Measurements from ENCODE around the gene NFATC1.
"Not testable (repeated sequence)": the region's sequence is repeated elsewhere in the genome, so short reads cannot be mapped to it uniquely, and the experiment has no call there.

The NFATC1 gene

GRCh38 chr18:79479116-79479760, 83.5 kb downstream of the NFATC1 start:
- no peak for FAIRE-seq

- FAIRE-seq, result no peak
These were observed 84.0 kb downstream of the NFATC1 start for GRCh38 chr18:79479761-79480161.

DNA sequence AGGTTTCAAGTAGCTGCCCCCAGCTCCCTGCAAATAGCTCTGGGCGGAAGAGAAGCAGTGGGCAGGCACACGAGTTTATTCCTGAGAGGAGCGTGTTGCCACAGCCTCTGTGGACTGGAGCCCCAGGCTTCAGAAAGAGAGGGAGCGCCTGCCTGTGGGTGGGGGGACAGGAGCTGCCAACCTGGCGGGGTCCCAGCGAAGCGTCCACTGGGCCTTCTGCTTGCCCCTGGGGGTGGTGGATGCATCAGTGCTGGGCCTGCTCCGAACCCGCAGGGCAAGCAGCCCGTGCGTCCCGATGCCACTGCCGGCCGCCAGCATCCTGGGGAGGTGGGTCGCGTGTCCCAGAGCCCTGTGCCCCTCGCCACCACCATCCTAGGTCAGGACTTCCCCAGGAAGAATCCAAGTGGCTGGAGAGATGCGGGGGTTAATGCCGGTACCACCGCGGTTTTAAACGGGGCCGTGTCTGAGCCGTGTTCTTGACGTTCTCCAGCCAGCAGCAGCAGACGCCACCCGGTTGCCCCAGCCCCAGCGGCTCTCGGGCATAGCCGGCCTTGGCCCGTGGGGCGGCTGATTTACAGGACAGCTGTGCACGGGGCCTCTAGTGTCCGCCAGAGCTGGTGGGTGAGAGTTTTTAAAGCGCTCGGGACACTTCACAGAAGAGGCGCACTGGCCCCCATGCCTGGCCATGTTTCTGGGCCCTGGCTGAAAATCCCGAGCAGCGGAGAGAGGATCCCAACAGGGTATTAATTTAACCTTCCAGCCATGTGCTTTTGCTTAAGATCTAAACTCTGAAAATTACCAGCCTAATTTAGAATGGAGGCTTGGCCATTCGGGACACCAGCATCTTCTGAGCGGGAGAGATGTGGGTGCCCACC, 84.7 kb downstream of the NFATC1 start:
- no peak for FAIRE-seq

GRCh38 chr18:79481046-79481790, 85.5 kb downstream of the NFATC1 start:
- no peak for FAIRE-seq

DNA sequence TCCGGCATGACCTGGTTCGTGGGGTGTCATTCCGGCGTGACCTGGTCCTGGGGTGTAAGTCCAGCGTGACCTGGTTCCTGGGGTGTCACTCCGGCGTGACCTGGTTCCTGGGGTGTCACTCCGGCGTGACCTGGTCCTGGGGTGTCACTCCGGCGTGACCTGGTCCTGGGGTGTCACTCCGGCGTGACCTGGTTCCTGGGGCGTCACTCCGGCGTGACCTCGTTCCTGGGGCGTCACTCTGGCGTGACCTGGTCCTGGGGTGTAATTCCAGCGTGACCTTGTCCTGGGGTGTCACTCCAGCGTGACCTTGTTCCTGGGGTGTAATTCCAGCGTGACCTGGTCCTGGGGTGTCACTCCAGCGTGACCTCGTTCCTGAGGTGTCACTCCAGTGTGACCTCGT, 87.7 kb downstream of the NFATC1 start:
- not testable (repeated sequence) for FAIRE-seq

DNA sequence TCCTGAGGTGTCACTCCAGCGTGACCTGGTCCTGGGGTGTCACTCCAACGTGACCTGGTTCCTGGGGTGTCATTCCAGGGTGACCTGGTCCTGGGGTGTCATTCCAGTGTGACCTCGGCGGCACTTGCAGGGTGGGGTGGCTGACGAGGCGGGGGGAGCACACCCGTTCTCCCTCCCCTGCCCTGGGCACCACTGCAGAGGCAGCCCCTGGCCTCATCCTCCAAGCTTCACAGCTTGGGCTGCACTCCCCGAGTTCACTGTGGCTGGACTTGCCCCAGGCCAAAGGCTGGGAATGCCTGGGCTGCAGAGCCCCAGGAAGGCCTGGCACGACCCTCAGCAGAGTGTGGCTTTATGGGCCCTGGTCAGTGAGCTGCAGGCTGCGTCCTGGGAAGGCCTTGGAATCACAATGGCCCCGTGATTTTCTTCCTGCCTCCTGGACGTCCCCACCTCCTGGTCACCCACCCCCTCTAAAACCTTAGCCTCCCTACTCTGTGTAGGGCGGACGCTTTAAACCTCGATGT, 88.3 kb downstream of the NFATC1 start:
- FAIRE-seq, result no peak

DNA sequence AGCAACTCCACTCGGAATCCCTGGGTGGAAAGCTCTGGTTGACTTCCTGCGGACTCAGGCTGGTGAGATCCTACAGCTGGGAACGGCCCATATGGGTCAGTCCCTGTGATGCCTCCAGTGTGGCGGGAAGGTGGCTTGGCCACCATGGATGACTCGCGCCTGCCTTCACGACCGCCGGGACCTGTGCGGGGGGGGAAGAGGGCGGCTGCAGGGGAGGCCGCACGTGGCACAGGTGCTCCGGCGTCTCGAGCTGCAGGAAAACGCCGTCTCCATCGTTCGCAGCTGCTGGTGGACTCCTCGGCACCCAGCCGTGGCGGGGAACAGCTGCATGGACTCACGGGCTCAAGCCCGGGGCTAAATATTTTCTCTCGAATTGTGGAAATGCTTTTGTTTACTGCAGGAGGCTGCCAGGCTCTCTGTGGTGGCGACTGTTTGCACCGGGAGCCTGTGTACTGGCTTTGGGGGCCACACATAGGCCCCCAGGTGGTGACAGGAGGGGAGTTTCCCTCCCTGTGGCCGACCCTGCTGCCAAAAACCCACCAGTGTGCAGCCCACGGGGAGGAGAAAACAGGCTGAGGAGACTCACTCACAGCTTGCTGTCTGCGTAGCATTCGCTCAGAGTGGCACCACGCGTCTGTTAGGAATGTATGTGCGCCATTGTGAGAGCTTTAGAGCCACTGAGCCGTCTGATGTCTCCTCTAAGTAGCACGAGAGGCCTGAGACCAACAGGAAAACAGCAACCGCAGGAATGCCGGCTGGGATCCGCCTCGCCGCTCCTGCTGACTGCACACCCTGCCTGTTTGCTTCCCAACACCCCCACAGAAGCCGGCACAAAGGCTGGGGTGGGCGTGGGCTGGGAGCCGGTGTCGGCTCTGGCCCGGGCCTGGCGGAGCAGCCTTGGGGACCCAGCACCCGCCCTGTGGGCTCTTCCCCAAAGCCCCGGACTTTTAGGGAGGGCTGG, 89.2 kb downstream of the NFATC1 start:
- no peak for FAIRE-seq

- FAIRE-seq, result no peak
These were observed 90.1 kb downstream of the NFATC1 start for GRCh38 chr18:79485788-79486355.

DNA sequence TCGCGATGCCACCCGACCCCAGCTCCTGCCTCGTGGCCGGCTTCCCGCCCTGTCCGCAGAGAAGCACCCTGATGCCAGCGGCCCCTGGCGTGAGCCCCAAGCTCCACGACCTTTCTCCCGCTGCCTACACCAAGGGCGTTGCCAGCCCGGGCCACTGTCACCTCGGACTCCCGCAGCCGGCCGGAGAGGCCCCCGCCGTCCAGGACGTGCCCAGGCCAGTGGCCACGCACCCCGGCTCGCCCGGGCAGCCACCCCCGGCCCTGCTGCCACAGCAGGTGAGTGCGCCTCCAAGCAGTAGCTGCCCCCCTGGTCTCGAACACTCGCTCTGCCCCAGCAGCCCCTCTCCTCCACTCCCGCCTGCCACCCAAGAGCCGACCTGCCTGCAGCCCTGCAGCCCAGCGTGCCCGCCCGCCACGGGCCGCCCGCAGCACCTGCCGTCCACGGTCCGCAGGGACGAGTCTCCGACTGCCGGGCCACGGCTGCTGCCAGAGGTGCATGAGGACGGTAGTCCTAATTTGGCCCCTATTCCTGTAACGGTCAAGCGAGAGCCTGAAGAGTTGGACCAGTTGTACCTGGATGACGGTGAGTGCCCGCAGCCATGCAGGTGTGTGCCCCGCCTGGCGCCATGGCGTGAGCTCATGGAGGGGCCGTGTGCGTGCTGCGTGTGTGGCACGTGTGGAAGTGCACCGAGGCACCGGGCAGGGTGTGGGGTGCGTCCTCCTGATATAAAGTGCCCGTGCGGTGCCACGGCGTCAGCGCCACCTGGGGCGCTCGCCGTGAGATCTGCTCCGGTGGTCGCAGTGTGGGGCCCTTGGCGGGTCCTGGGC, 90.8 kb downstream of the NFATC1 start:
- no peak for FAIRE-seq

DNA sequence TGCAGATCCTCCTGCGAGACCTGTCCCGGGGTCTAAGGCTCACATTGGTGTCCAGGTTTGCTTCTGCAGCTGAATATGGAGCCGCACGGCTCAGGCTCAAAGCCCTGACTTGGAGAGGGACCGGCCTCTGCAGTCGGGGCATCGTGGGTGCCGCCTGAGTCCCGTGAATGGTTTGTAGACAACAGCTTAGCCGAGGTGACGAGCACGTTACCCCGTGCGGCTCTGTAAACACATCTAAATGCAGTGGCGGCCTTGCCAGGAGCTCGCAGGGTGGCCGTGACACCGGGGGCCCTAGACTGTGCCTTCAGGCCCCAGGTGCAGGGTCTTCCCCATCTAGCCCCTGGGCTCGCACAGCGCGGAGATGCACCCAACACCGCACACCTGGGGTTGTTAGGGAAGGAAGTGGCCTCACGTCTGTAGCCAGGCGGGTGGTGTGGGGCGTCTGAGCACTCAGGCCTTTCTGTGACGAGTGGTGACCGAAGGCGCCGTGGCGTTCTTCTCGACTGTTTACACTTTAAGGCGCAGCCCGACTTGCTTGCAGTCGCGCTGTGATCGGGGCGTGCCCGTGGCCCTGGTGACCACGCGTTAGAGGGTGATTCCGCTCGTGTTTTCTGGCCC, 91.6 kb downstream of the NFATC1 start:
- FAIRE-seq, result no peak

GRCh38 chr18:79487801-79488201, 92.1 kb downstream of the NFATC1 start:
- FAIRE-seq, result no peak

DNA sequence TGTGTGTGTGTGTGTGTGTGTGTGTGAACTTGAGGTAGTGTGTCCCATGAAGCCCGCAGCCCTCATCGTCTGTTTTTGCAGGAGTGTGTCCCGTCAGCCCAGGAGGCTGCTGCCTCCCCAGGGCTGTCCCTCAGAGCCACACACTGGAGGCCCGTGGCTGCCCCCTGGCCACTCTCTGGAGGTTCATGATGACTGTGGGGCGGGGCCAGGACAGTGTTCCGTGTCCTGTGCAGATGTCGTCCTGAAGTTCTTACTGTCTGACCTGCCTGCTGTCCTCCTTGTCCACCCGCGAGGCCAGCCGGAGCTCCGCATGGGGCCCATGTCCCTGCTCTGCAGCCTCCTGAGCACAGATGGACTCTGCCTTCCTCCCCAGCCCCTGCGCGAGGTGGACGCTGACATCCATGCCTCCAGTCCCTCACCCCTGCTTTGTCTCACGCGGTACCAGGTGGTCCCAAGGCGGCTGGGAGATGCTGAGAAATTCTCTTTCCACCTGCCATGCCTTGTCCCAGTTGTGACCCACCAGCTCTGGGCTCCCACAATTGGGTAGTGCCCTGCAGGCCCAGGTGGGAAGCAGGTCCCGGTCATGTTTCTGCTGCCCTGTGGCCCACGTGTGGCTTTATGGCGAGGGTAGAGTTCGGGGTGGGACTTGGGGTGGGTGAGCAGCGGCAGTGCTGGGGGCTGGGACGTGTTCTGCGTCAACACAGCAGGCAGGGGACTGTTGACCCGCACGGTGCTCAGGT, 92.8 kb downstream of the NFATC1 start:
- no peak for FAIRE-seq

DNA sequence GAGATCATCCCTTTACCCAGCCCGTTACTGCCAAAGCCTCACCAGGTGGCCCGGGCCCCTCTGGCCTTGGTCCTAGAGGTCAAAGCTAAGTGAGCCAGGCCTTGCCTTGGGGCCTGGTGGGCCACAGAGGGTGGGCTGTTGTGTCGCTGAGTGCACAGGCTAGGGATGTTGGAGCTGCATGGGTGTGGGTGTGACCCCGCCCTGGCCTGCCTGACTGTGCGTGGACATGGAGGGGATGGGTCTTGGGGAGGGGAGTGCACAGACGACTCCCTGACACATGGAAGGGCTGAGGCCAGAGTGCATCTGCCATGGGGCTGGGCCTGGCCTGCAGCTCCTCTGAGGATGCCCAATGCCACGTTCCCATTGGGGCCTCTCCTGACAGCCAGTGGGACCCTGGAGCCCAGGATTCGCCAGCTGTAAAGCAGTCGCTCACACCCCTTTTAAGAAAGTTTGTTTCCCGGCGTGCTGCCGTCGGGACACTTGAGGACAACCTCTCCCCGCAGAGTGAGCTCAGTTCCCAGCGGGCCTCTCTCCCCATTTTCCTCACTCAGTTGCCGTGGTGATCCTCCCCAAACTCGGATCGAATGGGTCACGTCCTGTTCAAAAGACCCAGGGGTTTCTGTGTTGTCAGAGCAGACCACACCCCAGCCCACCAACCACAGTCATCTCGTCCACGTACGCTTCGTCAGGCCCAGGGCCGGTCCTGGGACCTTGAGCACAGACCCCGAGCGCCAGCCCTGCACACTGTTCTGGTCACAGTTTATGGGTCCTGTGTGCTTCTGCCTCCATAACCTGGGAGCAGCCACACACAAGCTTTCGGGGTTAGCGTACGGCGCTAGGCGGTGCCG, 93.5 kb downstream of the NFATC1 start:
- FAIRE-seq, result no peak

GRCh38 chr18:79489899-79490625, 94.3 kb downstream of the NFATC1 start:
- no peak for FAIRE-seq

DNA sequence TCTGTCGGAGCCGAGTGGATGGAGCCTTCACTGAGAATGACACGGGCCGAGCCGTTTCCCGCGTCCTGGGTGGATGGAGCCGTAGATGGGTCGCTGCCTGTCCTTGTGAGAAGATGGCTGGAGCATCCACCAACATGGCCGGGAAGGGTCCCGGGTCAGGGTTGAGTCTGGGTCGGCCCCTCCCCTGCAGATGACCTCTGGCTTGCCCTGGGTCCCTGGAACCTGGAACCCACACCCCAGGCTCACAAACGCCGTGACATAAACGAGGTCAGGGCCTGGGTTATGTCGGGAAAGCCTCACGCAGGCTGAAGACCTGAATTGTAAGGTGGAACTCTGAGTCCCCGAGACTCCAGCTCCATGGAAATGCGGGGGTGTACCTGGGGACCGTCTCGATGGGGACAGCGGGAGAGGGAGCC, 94.9 kb downstream of the NFATC1 start:
- no peak for FAIRE-seq

DNA sequence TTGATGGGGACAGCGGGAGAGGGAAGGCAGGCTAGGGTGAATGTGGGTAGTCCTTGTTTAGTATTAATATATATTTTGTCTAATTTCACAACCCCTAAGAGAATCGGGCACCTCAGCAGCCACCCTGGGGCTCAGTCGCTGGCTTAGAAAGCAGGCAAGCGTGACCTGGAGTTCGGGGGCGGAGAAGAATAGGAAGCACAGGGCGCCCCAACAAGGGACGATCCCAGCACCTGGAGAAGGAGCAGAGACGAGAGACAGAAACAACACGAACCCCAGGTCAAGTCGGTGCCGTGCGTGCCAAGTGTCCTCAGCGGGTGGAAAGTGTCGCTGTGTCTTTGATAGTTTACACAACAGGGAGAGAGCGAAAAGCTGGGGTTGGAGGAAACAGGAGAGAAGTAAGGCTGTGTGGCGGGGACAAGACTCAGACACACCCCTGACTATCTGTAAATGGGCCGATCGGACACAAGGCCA, 95.4 kb downstream of the NFATC1 start:
- FAIRE-seq, result no peak

DNA sequence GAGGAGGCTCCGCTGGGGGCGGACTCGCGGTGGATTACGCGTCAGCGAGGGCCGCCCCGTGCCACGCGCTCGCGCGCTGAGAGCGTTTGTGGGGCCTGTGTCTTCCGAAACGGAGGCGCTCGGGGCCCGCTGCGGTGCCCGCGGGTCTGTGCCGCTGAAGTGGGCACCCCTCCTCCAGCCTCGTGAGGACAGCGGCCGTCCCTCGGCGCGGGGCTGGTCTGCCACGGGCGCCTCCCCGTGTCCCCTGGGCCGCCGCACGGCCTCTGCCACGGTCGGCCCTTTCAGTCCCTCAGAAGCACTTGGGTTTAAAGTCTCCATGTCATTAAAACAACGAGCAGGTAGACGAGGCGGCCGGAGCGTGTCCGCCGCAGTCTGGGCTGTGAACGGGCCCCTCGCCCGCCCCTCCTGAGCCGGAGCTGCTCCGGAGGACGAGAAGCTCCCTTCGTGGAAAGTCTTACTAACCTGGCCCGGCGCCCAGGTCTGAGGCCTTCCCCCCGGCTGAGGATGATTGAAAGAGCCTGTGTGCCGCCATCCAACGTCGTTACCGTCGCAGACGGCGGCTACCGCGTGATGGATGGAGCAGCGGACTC, 97.6 kb downstream of the NFATC1 start:
- no peak for FAIRE-seq
